K562 (cell line): Measurements from ENCODE around the gene SKAP1. TPM values are rescaled to one million over a fixed set of nuclear protein-coding genes. Genes with fewer than 3 reads are reported as not detected.
A peak's percentile ranks its signal among the peaks of the same experiment; 100 is the strongest.

Source experiments
- ATAC-seq: fragments of 200-7000 bp; cut with Tn5 transposase; 3 replicates; pipeline ENCODE4 v1.9.1; 2020; ENCODE audit warnings: moderate library complexity
- BruUV-seq: library from RNA; stranded (reverse); fragments of 400-500 nt; replicated peaks from 2 replicates; lab custom pipeline; 2021; lab: Mats Ljungman, UMichigan
- CTCF ChIA-PET: fragments of 300-600 bp; formaldehyde crosslinking; extraction: SDS; loops from one replicate; lab custom pipeline; 2021; ENCODE audit warnings: low intra/inter-chr PET ratio; lab: Yijun Ruan, JAX
- POLR2A ChIA-PET: fragments of 300-600, 350-650 bp; sonication (Branson Sonifier 250); formaldehyde crosslinking; extraction: SDS; loops from one replicate; lab custom pipeline; 2021; ENCODE audit warnings: antibody characterized with exemption, inconsistent platforms; lab: Yijun Ruan, JAX
- DNase-seq, 4 experiments: peaks; one replicate each; pipeline versions ENCODE4 v3.0.0 to v3.0.0-alpha.2; 2011 to 2018; ENCODE audit warnings: low spot score in 3 of 4, mixed read lengths in 3 of 4; ENCODE audit errors: extremely low read depth in 1 of 4
- FAIRE-seq: peaks from 2 replicates; lab custom pipeline; 2011; peaks lifted over from hg19 to GRCh38; lab: Jason Lieb, UNC
- H2AFZ ChIP-seq: 2 replicates; pipeline ENCODE4 v1.6.0; 2011; ENCODE audit warnings: low read depth, low read length, control low read depth, inconsistent platforms
- H3K27ac ChIP-seq: fragments of 200-600 bp; 3 replicates; pipeline ENCODE4 v1.8.0; 2011; ENCODE audit warnings: low read depth, mild to moderate bottlenecking, control low read depth, inconsistent platforms, low read length, moderate library complexity, mixed read lengths; ENCODE audit errors: extremely low read depth
- H3K27me3 ChIP-seq, 2 experiments: fragments of 300-600 bp in 1 of 2; 2 replicates in 1 of 2; 3 replicates in 1 of 2; pipeline versions ENCODE4 v1.6.0 to v1.8.0; 2011; ENCODE audit warnings: inconsistent platforms in 2 of 2, low read length in 2 of 2, mild to moderate bottlenecking in 1 of 2, mixed read lengths in 1 of 2, moderate library complexity in 1 of 2; ENCODE audit not compliant: control insufficient read depth in 2 of 2, insufficient read depth in 2 of 2
- H3K36me3 ChIP-seq: fragments of 300-600 bp; 3 replicates; pipeline ENCODE4 v1.8.0; 2011; ENCODE audit warnings: mild to moderate bottlenecking, low read length, inconsistent platforms; ENCODE audit not compliant: control insufficient read depth, insufficient read depth
- H3K4me1 ChIP-seq, 2 experiments: fragments of 200-600 bp in 1 of 2; replicated peaks in 1 of 2; 2 replicates in 1 of 2; 3 replicates in 1 of 2; pipeline versions ENCODE4 v1.5.1 to v1.8.0; 2011; ENCODE audit warnings: inconsistent platforms in 2 of 2, low read length in 2 of 2, mild to moderate bottlenecking in 1 of 2, mixed read lengths in 1 of 2, moderate library complexity in 1 of 2; ENCODE audit not compliant: control insufficient read depth in 2 of 2, insufficient read depth in 2 of 2
- H3K4me2 ChIP-seq: 2 replicates; pipeline ENCODE4 v1.6.1; 2011; ENCODE audit warnings: low read length, control low read depth, inconsistent platforms, mixed read lengths; ENCODE audit not compliant: insufficient read depth
- H3K4me3 ChIP-seq: fragments of 200-600 bp; sonication (generic), shearing (Covaris generic); 2 replicates; pipeline ENCODE4 v1.5.1; 2016; ENCODE audit warnings: control low read depth, inconsistent platforms
- H3K79me2 ChIP-seq: fragments of 200-600 bp; 3 replicates; pipeline ENCODE4 v1.8.0; 2011; ENCODE audit warnings: low read length, inconsistent platforms; ENCODE audit not compliant: control insufficient read depth, insufficient read depth
- H3K9ac ChIP-seq, 2 experiments: 2 replicates each; pipeline versions ENCODE4 v1.6.0 to v1.6.1; 2011; ENCODE audit warnings: low read depth in 2 of 2, low read length in 2 of 2, control low read depth in 1 of 2, inconsistent platforms in 1 of 2, mild to moderate bottlenecking in 1 of 2, mixed read lengths in 1 of 2; ENCODE audit not compliant: insufficient read depth in 1 of 2
- H3K9me1 ChIP-seq: one replicate; pipeline ENCODE4 v1.6.0; 2011; ENCODE audit warnings: inconsistent platforms, mild to moderate bottlenecking, low read length, moderate library complexity; ENCODE audit not compliant: control insufficient read depth, insufficient read depth
- H3K9me3 ChIP-seq: replicated peaks from 2 replicates; pipeline ENCODE4 v1.5.1; 2011; ENCODE audit warnings: low read depth, low read length, inconsistent platforms; ENCODE audit not compliant: control insufficient read depth, insufficient read depth
- H4K20me1 ChIP-seq: replicated peaks from 2 replicates; pipeline ENCODE4 v1.6.1; 2011; ENCODE audit warnings: low read length, inconsistent platforms, mixed read lengths; ENCODE audit not compliant: control insufficient read depth, insufficient read depth
- ELF1 ChIP-seq: fragments of 200-800 bp; sonication (Bioruptor generic); IDR thresholded peaks from 2 replicates; pipeline ENCODE4 v1.6.1; 2016; ENCODE audit warnings: missing genetic modification characterization, missing compliant biosample characterization
- HNRNPH1 ChIP-seq: fragments of 200-400 bp; formaldehyde crosslinking; optimal IDR thresholded peaks from 2 replicates; pipeline ENCODE3; 2017; ENCODE audit warnings: low read depth, mild to moderate bottlenecking, low read length, moderate library complexity
- HNRNPUL1 ChIP-seq: fragments of 200-400 bp; formaldehyde crosslinking; IDR thresholded peaks from 2 replicates; pipeline ENCODE4 v1.6.1; 2017; ENCODE audit warnings: low read length
- MECOM ChIP-seq: fragments of 250-450 bp; sonication (Bioruptor Pico); IDR thresholded peaks from 2 replicates; pipeline ENCODE4 v1.8.0; 2022; ENCODE audit warnings: inconsistent platforms
- MTA3 ChIP-seq: fragments of 450-650 bp; formaldehyde crosslinking; IDR thresholded peaks from 2 replicates; pipeline ENCODE4 v1.6.1; 2017; ENCODE audit warnings: mild to moderate bottlenecking, borderline replicate concordance
- NR2C2 ChIP-seq, 2 experiments: fragments of 200-800 bp in 1 of 2; sonication (Bioruptor generic) in 1 of 2; sonication (generic) in 1 of 2; formaldehyde crosslinking in 1 of 2; IDR thresholded peaks; 2 replicates each; pipeline versions ENCODE4 v1.6.1 to v1.8.0; 2016 to 2022; ENCODE audit warnings: mild to moderate bottlenecking in 1 of 2, missing compliant biosample characterization in 1 of 2, missing genetic modification characterization in 1 of 2, missing genetic modification reagents in 1 of 2
- SOX6 ChIP-seq: fragments of 450-650 bp; IDR thresholded peaks from 2 replicates; pipeline ENCODE4 v1.6.1; 2014; ENCODE audit warnings: mild to moderate bottlenecking
- TCF3 ChIP-seq: sonication (generic); formaldehyde crosslinking; IDR thresholded peaks from 2 replicates; pipeline ENCODE4 v1.4.0; 2020; ENCODE audit warnings: mild to moderate bottlenecking, missing genetic modification reagents
- WGBS: fragments of 100-300 bp; shearing (Covaris generic); methylation state at CpG from one replicate; pipeline ENCODE4 v1.1.6; 2016; ENCODE audit warnings: low coverage, mixed read lengths; ENCODE audit not compliant: insufficient coverage; ENCODE audit errors: missing lambda C conversion rate; 5-methylcytosine and 5-hydroxymethylcytosine counted together
- in situ Hi-C: fragments of 300-500 bp; cut with MboI; formaldehyde crosslinking; loops from 4 replicates; pipeline ENCODE4 v1.15.0; 2018; ENCODE audit warnings: inconsistent platforms, mixed read lengths
- intact Hi-C: fragments of 100-400 bp; cut with micrococcal nuclease; formaldehyde crosslinking; loops from 2 replicates; pipeline ENCODE4 v1.14.2; 2022
- polyA plus RNA-seq, 8 experiments: library from polyadenylated mRNA; depleted of rRNA in 4 of 8; stranded (reverse) in 5 of 8; unstranded in 3 of 8; fragments of >200 nt; fragmentation: Nextera tagmentation in 2 of 8; fragmentation: Illumina TruSeq in 1 of 8; extraction: Ambion mirVana in 2 of 8; extraction: Trizol in 1 of 8; gene quantifications; 2 replicates each; pipeline versions ENCODE4 v1.2.1 to v1.2.3, GENCODE V29; 2011 to 2014; ENCODE audit warnings: inconsistent platforms in 1 of 8, missing spikeins in 1 of 8
- total RNA-seq, 7 experiments: library from RNA; depleted of rRNA in 6 of 7; stranded (reverse); fragments of >200 nt in 6 of 7; fragmentation: Illumina TruSeq in 2 of 7; extraction: Trizol in 2 of 7; gene quantifications; 2 replicates each; pipeline versions ENCODE4 v1.2.1 to v1.2.3, GENCODE V29; 2011 to 2021; ENCODE audit warnings: low replicate concordance in 1 of 7
- TF ChIP-seq, protein P1 (sequence below): fragments of 250-450 bp; sonication (Bioruptor Pico); IDR thresholded peaks from 2 replicates; pipeline ENCODE4 v1.4.0; 2020; ENCODE audit warnings: mild to moderate bottlenecking, moderate library complexity, borderline replicate concordance
- TF ChIP-seq, protein P2 (sequence below): fragments of 450-650 bp; formaldehyde crosslinking; IDR thresholded peaks from 2 replicates; pipeline ENCODE4 v1.4.0; 2022; ENCODE audit warnings: missing genetic modification characterization

SKAP1 gene
- total and polyA plus RNA-seq, 9 of the 15 experiments (the other 6 are each of a cell fraction or from before 2014, with no cell fraction given), result 0.06 to 0.80 (median 0.10) TPM; not detected in 4

DNA sequence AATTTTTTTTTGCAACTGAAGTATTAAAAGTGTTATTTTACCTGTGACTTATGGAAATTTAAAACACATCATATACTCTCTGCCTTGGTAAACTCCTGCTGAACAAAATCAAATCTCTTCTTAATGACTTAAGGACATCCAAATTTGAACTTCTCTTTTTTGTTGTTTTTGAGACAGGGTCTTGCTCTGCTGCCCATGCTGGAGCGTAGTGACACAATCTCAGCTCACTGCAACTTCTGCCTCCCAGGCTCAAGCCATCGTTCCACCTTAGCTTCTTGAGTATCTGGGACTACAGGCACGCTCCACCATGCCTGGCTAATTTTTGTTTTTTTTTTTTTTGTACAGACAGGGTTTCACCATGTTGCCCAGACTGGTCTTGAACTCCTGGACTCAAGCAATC is 56.1 kb downstream of the SKAP1 start:
- in situ Hi-C loops, result no loop called here
- no peak overlapping the region for H3K27ac ChIP-seq
- TF ChIP-seq NR2C2 (CRISPR knock-in tag; IDR thresholded peaks at IDR 0.05) (no peak), NR2C2 (tag; IDR thresholded peaks at IDR 0.05) (no peak), ELF1 (no peak), MTA3 (no peak)
- TF ChIP-seq, all 486 proteins: peak for 0
- ATAC-seq (no peak), FAIRE-seq (no peak), DNase-seq (no peak)
- intact Hi-C loops, result loop anchor here (1.0 to 5.0 kb wide), 3 partner anchors 38 to 159 kb away; no protein-coding TSS in a partner anchor
- Histone ChIP-seq H3K36me3 (no peaks in the 10 kb centered on the region), H3K9me1 (no peaks in the 10 kb centered on the region), H4K20me1 (no peaks in the 10 kb centered on the region), H3K9ac (no peak overlapping the region), H3K4me2 (no peak overlapping the region), H3K4me1 (peaks cover 0 to 12% of the 10 kb centered on the region in 2 experiments; a peak in 3 of 5 replicates), H2AFZ (no peak overlapping the region), H3K79me2 (no peaks in the 10 kb centered on the region), H3K9me3 (no peaks in the 10 kb centered on the region), H3K27me3 (no peaks in the 10 kb centered on the region), H3K4me3 (no peak overlapping the region)
- 54% methylated on average over 3 of the region's 3 CpGs for WGBS
- no TSS peak for BruUV-seq
- ChIA-PET CTCF (interaction anchor here (0.6 to 0.7 kb wide), 3 partner anchors 60 to 169 kb away, joined by 3 read pairs; no protein-coding TSS in a partner anchor), POLR2A (no interaction called here)

DNA sequence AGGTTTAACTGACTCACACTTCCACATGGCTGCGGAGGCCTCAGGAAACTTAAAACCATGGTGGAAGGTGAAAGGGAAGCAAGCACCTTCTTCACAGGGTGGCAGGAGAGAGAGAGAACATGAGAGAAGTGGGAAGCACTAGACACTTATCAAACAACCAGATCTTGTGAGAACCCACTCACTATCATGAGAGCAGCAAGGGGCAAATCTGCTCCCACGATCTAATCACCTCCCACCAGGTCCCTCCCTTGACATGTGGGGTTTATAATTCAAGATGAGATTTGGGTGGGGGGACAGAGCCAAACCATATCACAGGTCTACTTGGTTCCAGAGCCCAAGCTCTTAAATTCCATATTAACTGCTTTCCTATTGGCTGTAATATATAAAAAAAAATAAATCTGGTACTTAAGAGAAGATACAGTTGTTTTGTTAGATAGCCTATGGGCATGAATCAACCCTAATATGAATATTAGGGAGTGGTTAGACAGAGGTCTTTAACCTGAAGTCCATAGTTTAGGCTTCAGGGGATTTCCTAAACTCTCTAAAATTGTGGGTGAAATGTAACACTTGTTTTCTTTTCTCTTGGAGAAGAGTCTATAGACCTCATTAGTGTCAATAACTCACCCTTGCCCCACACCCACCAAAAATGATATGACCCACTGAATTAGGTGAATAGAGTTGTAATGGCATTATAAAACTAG is 56.7 kb downstream of the SKAP1 start:
- no peak overlapping the region for H3K9ac ChIP-seq
- POLR2A ChIA-PET, result interaction anchor here (0.5 to 0.7 kb wide), 2 partner anchors 135 to 253 kb away, joined by 3 read pairs; partner anchors contain the start of gene HOXB9
- no peak for DNase-seq
- in situ Hi-C loops, result no loop called here
- H3K9me3 ChIP-seq, result no peaks in the 10 kb centered on the region
- H4K20me1 ChIP-seq, result no peaks in the 10 kb centered on the region
- no peak for FAIRE-seq
- no peaks in the 10 kb centered on the region for H3K36me3 ChIP-seq
- no peak overlapping the region for H2AFZ ChIP-seq
- no peaks in the 10 kb centered on the region for H3K79me2 ChIP-seq
- no peak overlapping the region for H3K4me2 ChIP-seq
- H3K4me3 ChIP-seq, result no peak overlapping the region
- H3K27ac ChIP-seq, result no peak overlapping the region
- ATAC-seq, result no peak
- no TSS peak for BruUV-seq
- peaks cover 0 to 17% of the 10 kb centered on the region in 2 experiments; a peak in 3 of 5 replicates for H3K4me1 ChIP-seq
- H3K9me1 ChIP-seq, result no peaks in the 10 kb centered on the region
- WGBS, result 20% methylated on average over 2 of the region's 2 CpGs
- intact Hi-C loops, result loop anchor here (5.0 kb wide), 1 partner anchor 111 kb away; no protein-coding TSS in a partner anchor
- CTCF ChIA-PET, result interaction anchor here (0.6 to 0.7 kb wide), 3 partner anchors 59 to 184 kb away, joined by 3 read pairs; no protein-coding TSS in a partner anchor
- H3K27me3 ChIP-seq, result no peaks in the 10 kb centered on the region
- TF ChIP-seq TCF3 (CRISPR knock-in tag), result peak; percentile 52; the same call in 1 of the 2 replicates
- TF ChIP-seq MECOM (CRISPR knock-in tag), result no peak
- TF ChIP-seq, protein P1, sequence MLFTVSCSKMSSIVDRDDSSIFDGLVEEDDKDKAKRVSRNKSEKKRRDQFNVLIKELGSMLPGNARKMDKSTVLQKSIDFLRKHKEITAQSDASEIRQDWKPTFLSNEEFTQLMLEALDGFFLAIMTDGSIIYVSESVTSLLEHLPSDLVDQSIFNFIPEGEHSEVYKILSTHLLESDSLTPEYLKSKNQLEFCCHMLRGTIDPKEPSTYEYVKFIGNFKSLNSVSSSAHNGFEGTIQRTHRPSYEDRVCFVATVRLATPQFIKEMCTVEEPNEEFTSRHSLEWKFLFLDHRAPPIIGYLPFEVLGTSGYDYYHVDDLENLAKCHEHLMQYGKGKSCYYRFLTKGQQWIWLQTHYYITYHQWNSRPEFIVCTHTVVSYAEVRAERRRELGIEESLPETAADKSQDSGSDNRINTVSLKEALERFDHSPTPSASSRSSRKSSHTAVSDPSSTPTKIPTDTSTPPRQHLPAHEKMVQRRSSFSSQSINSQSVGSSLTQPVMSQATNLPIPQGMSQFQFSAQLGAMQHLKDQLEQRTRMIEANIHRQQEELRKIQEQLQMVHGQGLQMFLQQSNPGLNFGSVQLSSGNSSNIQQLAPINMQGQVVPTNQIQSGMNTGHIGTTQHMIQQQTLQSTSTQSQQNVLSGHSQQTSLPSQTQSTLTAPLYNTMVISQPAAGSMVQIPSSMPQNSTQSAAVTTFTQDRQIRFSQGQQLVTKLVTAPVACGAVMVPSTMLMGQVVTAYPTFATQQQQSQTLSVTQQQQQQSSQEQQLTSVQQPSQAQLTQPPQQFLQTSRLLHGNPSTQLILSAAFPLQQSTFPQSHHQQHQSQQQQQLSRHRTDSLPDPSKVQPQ (CRISPR knock-in tag), result no peak
- no peak for TF ChIP-seq HNRNPH1
- peak; percentile 47; the same call in 1 of the 2 replicates for TF ChIP-seq SOX6
- no peak for TF ChIP-seq HNRNPUL1
- TF ChIP-seq, protein P2, sequence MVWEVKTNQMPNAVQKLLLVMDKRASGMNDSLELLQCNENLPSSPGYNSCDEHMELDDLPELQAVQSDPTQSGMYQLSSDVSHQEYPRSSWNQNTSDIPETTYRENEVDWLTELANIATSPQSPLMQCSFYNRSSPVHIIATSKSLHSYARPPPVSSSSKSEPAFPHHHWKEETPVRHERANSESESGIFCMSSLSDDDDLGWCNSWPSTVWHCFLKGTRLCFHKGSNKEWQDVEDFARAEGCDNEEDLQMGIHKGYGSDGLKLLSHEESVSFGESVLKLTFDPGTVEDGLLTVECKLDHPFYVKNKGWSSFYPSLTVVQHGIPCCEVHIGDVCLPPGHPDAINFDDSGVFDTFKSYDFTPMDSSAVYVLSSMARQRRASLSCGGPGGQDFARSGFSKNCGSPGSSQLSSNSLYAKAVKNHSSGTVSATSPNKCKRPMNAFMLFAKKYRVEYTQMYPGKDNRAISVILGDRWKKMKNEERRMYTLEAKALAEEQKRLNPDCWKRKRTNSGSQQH (CRISPR knock-in tag), result no peak
